ENCODE measurements around the gene LLGL2. TPM values are rescaled to one million over a fixed set of nuclear protein-coding genes. Genes with fewer than 3 reads are reported as not detected.

Gene LLGL2
- total RNA-seq, 1 experiment from 2014 or later = 156 TPM

- 0 out of 2 replicates have a peak, but pooled peaks cover 9% of the 10 kb centered on the region for H3K36me3 ChIP-seq (ENCODE audit: low read depth)
- no peak overlapping the region for H3K27ac ChIP-seq
- no peak overlapping the region for H3K4me2 ChIP-seq
- 0 out of 2 replicates have a peak, but pooled peaks cover 8% of the 10 kb centered on the region for H4K20me1 ChIP-seq (ENCODE audit: insufficient read depth)
- H3K4me1 ChIP-seq (replicated peaks; ENCODE audit: insufficient read depth) = peaks cover 19% of the 10 kb centered on the region
- DNase-seq = no peak
- TF ChIP-seq, protein P1, sequence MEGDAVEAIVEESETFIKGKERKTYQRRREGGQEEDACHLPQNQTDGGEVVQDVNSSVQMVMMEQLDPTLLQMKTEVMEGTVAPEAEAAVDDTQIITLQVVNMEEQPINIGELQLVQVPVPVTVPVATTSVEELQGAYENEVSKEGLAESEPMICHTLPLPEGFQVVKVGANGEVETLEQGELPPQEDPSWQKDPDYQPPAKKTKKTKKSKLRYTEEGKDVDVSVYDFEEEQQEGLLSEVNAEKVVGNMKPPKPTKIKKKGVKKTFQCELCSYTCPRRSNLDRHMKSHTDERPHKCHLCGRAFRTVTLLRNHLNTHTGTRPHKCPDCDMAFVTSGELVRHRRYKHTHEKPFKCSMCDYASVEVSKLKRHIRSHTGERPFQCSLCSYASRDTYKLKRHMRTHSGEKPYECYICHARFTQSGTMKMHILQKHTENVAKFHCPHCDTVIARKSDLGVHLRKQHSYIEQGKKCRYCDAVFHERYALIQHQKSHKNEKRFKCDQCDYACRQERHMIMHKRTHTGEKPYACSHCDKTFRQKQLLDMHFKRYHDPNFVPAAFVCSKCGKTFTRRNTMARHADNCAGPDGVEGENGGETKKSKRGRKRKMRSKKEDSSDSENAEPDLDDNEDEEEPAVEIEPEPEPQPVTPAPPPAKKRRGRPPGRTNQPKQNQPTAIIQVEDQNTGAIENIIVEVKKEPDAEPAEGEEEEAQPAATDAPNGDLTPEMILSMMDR (conservative IDR thresholded peaks at IDR 0.05) = no peak
- no peak for TF ChIP-seq EZH2 (IDR thresholded peaks at IDR 0.05; ENCODE audit: low read depth)
- H3K9me2 ChIP-seq (ENCODE audit: insufficient read depth) = no peaks in the 10 kb centered on the region
- ChIA-PET POLR2A (ENCODE audit: unreplicated experiment) (interaction anchor here (0.5 to 1.1 kb wide), 2 partner anchors 29 to 259 kb away, joined by 5 to 18 read pairs; no protein-coding TSS in a partner anchor), CTCF (no interaction called here)
- no peaks in the 10 kb centered on the region for H3K9me3 ChIP-seq (ENCODE audit: insufficient read depth, low read depth)
- intact Hi-C loops (cut with micrococcal nuclease; ENCODE audit: unreplicated experiment) = no loop called here
- H3K27me3 ChIP-seq (ENCODE audit: insufficient read depth, low read depth) = no peaks in the 10 kb centered on the region
- no peak overlapping the region for H3K4me3 ChIP-seq
- no TSS peak for BruUV-seq (replicated peaks)
- H2AFZ ChIP-seq = no peak overlapping the region
- peaks cover 20% of the 10 kb centered on the region for H3K79me2 ChIP-seq (ENCODE audit: low read depth)
- peaks cover 21% of the 10 kb centered on the region; the same call in 1 of the 2 replicates for H3F3A ChIP-seq (ENCODE audit: insufficient read depth, low read depth)
Measured at GRCh38 chr17:75521290-75521689, 4.2 kb upstream of the LLGL2 start.

- H3F3A ChIP-seq (ENCODE audit: insufficient read depth, low read depth) = peaks cover 27% of the 10 kb centered on the region; the same call in 1 of the 2 replicates
- H4K20me1 ChIP-seq (ENCODE audit: insufficient read depth) = 0 out of 2 replicates have a peak, but pooled peaks cover 8% of the 10 kb centered on the region
- H3K9me3 ChIP-seq (ENCODE audit: insufficient read depth, low read depth) = no peaks in the 10 kb centered on the region
- no peak overlapping the region for H3K27ac ChIP-seq
- H3K4me1 ChIP-seq (replicated peaks; ENCODE audit: insufficient read depth) = peaks cover 25% of the 10 kb centered on the region
- CTCF ChIA-PET = interaction anchor here (0.6 kb wide), 1 partner anchor 231 kb away, joined by 3 read pairs; no protein-coding TSS in a partner anchor
- no peak for DNase-seq
- no peak overlapping the region for H3K4me3 ChIP-seq
- H2AFZ ChIP-seq = no peak overlapping the region
- no peaks in the 10 kb centered on the region for H3K27me3 ChIP-seq (ENCODE audit: insufficient read depth, low read depth)
- POLR2A ChIA-PET (ENCODE audit: unreplicated experiment) = no interaction called here
- H3K4me2 ChIP-seq = no peak overlapping the region
- TF ChIP-seq EZH2 (IDR thresholded peaks at IDR 0.05; ENCODE audit: low read depth) = no peak
- TF ChIP-seq, protein P1 (conservative IDR thresholded peaks at IDR 0.05) = no peak
- H3K36me3 ChIP-seq (ENCODE audit: low read depth) = 0 out of 2 replicates have a peak, but pooled peaks cover 9% of the 10 kb centered on the region
- BruUV-seq (replicated peaks) = no TSS peak
- H3K9me2 ChIP-seq (ENCODE audit: insufficient read depth) = no peaks in the 10 kb centered on the region
- intact Hi-C loops (cut with micrococcal nuclease; ENCODE audit: unreplicated experiment) = no loop called here
- H3K79me2 ChIP-seq (ENCODE audit: low read depth) = peaks cover 23% of the 10 kb centered on the region
Measured at GRCh38 chr17:75521951-75522727, 3.4 kb upstream of the LLGL2 start.

- no peak for DNase-seq
- H3K79me2 ChIP-seq (ENCODE audit: low read depth) = peaks cover 23% of the 10 kb centered on the region
- no peaks in the 10 kb centered on the region for H3K27me3 ChIP-seq (ENCODE audit: insufficient read depth, low read depth)
- ChIA-PET POLR2A (ENCODE audit: unreplicated experiment) (no interaction called here), CTCF (no interaction called here)
- H3K9me2 ChIP-seq (ENCODE audit: insufficient read depth) = no peaks in the 10 kb centered on the region
- no peaks in the 10 kb centered on the region for H3K9me3 ChIP-seq (ENCODE audit: insufficient read depth, low read depth)
- no peak overlapping the region for H3K27ac ChIP-seq
- H3K4me3 ChIP-seq = no peak overlapping the region
- H3K36me3 ChIP-seq (ENCODE audit: low read depth) = 0 out of 2 replicates have a peak, but pooled peaks cover 9% of the 10 kb centered on the region
- intact Hi-C loops (cut with micrococcal nuclease; ENCODE audit: unreplicated experiment) = loop anchor here (2.0 kb wide), 1 partner anchor 65 kb away; no protein-coding TSS in a partner anchor
- no TSS peak for BruUV-seq (replicated peaks)
- TF ChIP-seq, protein P1 (conservative IDR thresholded peaks at IDR 0.05) = no peak
- no peak for TF ChIP-seq EZH2 (IDR thresholded peaks at IDR 0.05; ENCODE audit: low read depth)
- H3K4me2 ChIP-seq = no peak overlapping the region
- no peaks in the 10 kb centered on the region; the same call in 1 of the 2 replicates for H4K20me1 ChIP-seq (ENCODE audit: insufficient read depth)
- peaks cover 21% of the 10 kb centered on the region for H3K4me1 ChIP-seq (replicated peaks; ENCODE audit: insufficient read depth)
- H3F3A ChIP-seq (ENCODE audit: insufficient read depth, low read depth) = peaks cover 21% of the 10 kb centered on the region; the same call in 1 of the 2 replicates
- H2AFZ ChIP-seq = no peak overlapping the region
Measured at GRCh38 chr17:75523647-75524046, 1.9 kb upstream of the LLGL2 start.

All from PC-9 (cell line).